ENCODE measurements around the gene TAF7. TPM values are rescaled to one million over a fixed set of nuclear protein-coding genes. Genes with fewer than 3 reads are reported as not detected.

TAF7 gene
- total and polyA plus RNA-seq, 9 donors: 65.1 to 141 (median 102) TPM

DNA sequence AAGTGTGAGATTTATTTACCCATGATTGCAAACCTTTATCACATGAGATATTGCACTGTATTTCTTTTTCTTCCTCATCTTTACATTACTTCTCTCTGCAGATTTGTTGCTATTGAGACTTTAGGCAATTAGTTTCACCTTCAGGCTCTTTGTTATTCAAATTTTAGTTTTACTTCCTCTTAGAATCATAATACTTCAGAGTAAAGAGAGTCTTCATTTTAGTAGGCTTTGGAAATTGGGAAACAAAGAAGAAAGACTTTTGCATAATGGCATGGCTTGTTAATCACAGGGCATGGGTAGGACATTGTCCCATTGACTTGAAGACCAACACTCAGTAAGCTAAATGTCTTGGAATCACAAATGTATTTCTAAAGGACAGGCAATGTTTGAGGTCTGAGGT, 42.1 kb upstream of the TAF7 start:
- Histone ChIP-seq H3K4me1 (ENCODE audit: insufficient read depth) (no peaks in the 10 kb centered on the region), H3K4me3 (no peak overlapping the region), H3K36me3 (no peaks in the 10 kb centered on the region), H3K27ac (no peak overlapping the region), H3K27me3 (no peaks in the 10 kb centered on the region), H3K9me3 (peaks cover 0 to 56% of the 10 kb centered on the region in 2 donors)
- TF ChIP-seq, protein P1, sequence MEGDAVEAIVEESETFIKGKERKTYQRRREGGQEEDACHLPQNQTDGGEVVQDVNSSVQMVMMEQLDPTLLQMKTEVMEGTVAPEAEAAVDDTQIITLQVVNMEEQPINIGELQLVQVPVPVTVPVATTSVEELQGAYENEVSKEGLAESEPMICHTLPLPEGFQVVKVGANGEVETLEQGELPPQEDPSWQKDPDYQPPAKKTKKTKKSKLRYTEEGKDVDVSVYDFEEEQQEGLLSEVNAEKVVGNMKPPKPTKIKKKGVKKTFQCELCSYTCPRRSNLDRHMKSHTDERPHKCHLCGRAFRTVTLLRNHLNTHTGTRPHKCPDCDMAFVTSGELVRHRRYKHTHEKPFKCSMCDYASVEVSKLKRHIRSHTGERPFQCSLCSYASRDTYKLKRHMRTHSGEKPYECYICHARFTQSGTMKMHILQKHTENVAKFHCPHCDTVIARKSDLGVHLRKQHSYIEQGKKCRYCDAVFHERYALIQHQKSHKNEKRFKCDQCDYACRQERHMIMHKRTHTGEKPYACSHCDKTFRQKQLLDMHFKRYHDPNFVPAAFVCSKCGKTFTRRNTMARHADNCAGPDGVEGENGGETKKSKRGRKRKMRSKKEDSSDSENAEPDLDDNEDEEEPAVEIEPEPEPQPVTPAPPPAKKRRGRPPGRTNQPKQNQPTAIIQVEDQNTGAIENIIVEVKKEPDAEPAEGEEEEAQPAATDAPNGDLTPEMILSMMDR (IDR thresholded peaks at IDR 0.05): no peak
- TF ChIP-seq EP300 (IDR thresholded peaks at IDR 0.05): no peak
- intact Hi-C loops (cut with DNase I): no loop called here
- DNase-seq: no peak

DNA sequence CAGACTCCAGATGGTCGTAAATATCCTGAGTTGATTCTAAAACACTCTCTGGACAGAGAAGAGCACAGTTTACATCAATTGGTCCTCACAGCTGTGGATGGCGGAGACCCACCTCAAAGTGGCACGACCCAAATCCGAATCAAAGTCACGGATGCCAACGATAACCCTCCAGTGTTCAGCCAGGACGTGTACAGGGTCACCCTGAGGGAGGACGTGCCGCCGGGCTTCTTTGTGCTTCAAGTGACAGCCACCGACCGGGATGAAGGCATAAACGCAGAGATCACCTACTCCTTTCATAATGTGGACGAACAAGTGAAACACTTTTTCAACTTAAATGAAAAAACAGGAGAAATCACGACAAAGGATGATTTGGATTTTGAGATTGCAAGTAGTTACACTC, 40.1 kb upstream of the TAF7 start:
- TF ChIP-seq EP300 (IDR thresholded peaks at IDR 0.05) (no peak), POLR2A (IDR thresholded peaks at IDR 0.05) (no peak)
- TF ChIP-seq, protein P1 (IDR thresholded peaks at IDR 0.05): no peak
- Histone ChIP-seq H3K27me3 (no peaks in the 10 kb centered on the region), H3K36me3 (no peaks in the 10 kb centered on the region), H3K4me1 (ENCODE audit: insufficient read depth) (no peaks in the 10 kb centered on the region), H3K27ac (no peak overlapping the region), H3K9me3 (peaks cover 7 to 64% of the 10 kb centered on the region in 2 donors), H3K4me3 (no peak overlapping the region)
- 31 to 43% (median 39%) methylated on average over 15 of the region's 15 CpGs for WGBS, 3 donors
- intact Hi-C loops (cut with DNase I): no loop called here
- no peak for DNase-seq

DNA sequence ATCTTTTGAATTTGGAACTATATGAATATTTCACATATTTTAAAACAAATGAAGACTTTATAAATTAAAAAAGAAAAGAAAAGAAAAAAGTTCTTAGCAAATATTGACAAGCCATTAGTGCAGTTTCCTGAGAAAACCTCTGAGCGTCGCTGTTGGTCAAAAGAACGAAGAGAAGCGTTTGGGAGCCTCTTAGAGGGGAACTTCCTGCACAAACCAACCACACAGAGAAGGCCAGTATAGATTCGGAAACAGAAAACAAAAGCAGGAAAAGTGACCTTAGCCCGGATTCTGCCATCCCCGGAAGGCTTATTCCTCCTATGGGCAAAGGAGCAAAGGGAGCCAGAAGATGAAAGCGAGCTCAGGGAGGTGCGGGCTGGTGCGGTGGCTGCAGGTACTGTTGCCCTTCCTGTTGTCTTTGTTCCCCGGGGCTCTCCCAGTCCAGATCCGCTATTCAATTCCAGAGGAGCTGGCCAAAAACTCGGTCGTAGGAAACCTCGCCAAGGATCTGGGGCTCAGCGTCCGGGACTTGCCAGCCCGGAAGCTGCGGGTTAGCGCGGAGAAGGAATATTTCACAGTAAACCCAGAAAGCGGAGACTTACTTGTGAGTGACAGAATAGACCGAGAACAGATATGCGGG, 39.3 kb upstream of the TAF7 start, which contains the start of gene PCDHGB2:
PCDHGB2 (plus strand) TSS at position 205 of the 637 bp plus-strand sequence; CDS start at position 347, 142 bp downstream.
- DNase-seq: no peak
- Histone ChIP-seq H3K27me3 (no peaks in the 10 kb centered on the region), H3K36me3 (no peaks in the 10 kb centered on the region), H3K9me3 (peaks cover 7 to 64% of the 10 kb centered on the region in 2 donors), H3K4me1 (ENCODE audit: insufficient read depth) (no peaks in the 10 kb centered on the region), H3K4me3 (peak within 1 kb of the TSS; percentile 22), H3K27ac (no peak within 1 kb of the TSS)
- intact Hi-C loops (cut with DNase I): no loop called here
- WGBS, 3 donors: 17 to 25% (median 19%) methylated on average over 24 of the region's 24 CpGs
- TF ChIP-seq EP300 (IDR thresholded peaks at IDR 0.05) (no peak), POLR2A (IDR thresholded peaks at IDR 0.05) (no peak)
- TF ChIP-seq, protein P1 (IDR thresholded peaks at IDR 0.05): no peak

DNA sequence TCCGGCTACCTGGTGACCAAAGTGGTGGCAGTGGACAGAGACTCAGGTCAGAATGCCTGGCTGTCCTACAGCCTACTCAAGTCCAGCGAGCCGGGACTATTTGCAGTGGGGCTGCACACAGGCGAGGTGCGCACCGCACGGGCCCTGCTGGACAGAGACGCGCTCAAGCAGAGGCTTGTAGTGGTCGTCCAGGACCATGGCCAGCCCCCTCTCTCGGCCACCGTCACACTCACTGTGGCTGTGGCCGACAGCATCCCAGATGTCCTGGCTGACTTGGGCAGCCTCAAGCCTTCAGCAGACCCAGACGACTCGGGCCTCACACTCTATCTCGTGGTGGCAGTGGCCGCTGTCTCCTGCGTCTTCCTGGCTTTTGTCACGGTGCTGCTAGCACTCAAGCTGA, 36.4 kb upstream of the TAF7 start:
- H3K9me3 ChIP-seq: peaks cover 7 to 52% of the 10 kb centered on the region in 2 donors
- no peaks in the 10 kb centered on the region for H3K27me3 ChIP-seq
- DNase-seq: no peak
- no peaks in the 10 kb centered on the region for H3K4me1 ChIP-seq (ENCODE audit: insufficient read depth)
- TF ChIP-seq, protein P1 (IDR thresholded peaks at IDR 0.05): no peak
- TF ChIP-seq EP300 (IDR thresholded peaks at IDR 0.05): no peak
- no peak for TF ChIP-seq POLR2A (IDR thresholded peaks at IDR 0.05)
- intact Hi-C loops (cut with DNase I): no loop called here
- no peaks in the 10 kb centered on the region for H3K36me3 ChIP-seq
- H3K4me3 ChIP-seq: no peak overlapping the region
- WGBS, 3 donors: 42 to 66% (median 46%) methylated on average over 19 of the region's 19 CpGs
- no peak overlapping the region for H3K27ac ChIP-seq

All from ovary (tissue), 9 donors.